ENCODE results near the gene HOXB8.

The HOXB8 gene

GRCh38 chr17:48637323-48638260 lies 22.5 kb upstream of the HOXB8 start:
- H3K9ac ChIP-seq (ENCODE audit: low read length in 5 of 5): no peak overlapping the region

GRCh38 chr17:48636177-48637018 lies 21.3 kb upstream of the HOXB8 start:
- Histone ChIP-seq H3K27ac (ENCODE audit: low read depth, low read length) (no peak overlapping the region), H3K36me3 (ENCODE audit: control insufficient read depth in 5 of 5, insufficient read depth in 5 of 5, low read length in 5 of 5) (no peaks in the 10 kb centered on the region), H3K4me3 (ENCODE audit: low read depth in 1 of 5, low read length in 5 of 5) (no peak overlapping the region), H3K9ac (ENCODE audit: low read length in 5 of 5) (no peak overlapping the region), H3K9me3 (ENCODE audit: control insufficient read depth in 5 of 5, low read length in 5 of 5) (no peaks in the 10 kb centered on the region), H3K27me3 (ENCODE audit: control insufficient read depth in 5 of 5, insufficient read depth in 4 of 5, low read length in 5 of 5) (peaks cover 55 to 89% (median 64%) of the 10 kb centered on the region in 5 donors), H3K4me1 (ENCODE audit: control insufficient read depth in 5 of 5, insufficient read depth in 5 of 5, low read length in 5 of 5) (peaks cover 0 to 16% (median 10%) of the 10 kb centered on the region in 5 donors)

More at GRCh38 chr17:48637323-48638260, 22.5 kb upstream of the HOXB8 start:
- Histone ChIP-seq H3K27ac (ENCODE audit: low read depth, low read length) (no peak overlapping the region), H3K4me3 (ENCODE audit: low read depth in 1 of 5, low read length in 5 of 5) (no peak overlapping the region), H3K36me3 (ENCODE audit: control insufficient read depth in 5 of 5, insufficient read depth in 5 of 5, low read length in 5 of 5) (no peaks in the 10 kb centered on the region), H3K27me3 (ENCODE audit: control insufficient read depth in 5 of 5, insufficient read depth in 4 of 5, low read length in 5 of 5) (peaks cover 57 to 90% (median 64%) of the 10 kb centered on the region in 5 donors), H3K4me1 (ENCODE audit: control insufficient read depth in 5 of 5, insufficient read depth in 5 of 5, low read length in 5 of 5) (peaks cover 0 to 23% (median 17%) of the 10 kb centered on the region in 5 donors), H3K9me3 (ENCODE audit: control insufficient read depth in 5 of 5, low read length in 5 of 5) (no peaks in the 10 kb centered on the region)

- Histone ChIP-seq H3K4me3 (ENCODE audit: low read depth in 1 of 5, low read length in 5 of 5) (no peak overlapping the region), H3K27ac (ENCODE audit: low read depth, low read length) (no peak overlapping the region), H3K9ac (ENCODE audit: low read length in 5 of 5) (no peak overlapping the region), H3K4me1 (ENCODE audit: control insufficient read depth in 5 of 5, insufficient read depth in 5 of 5, low read length in 5 of 5) (peaks cover 0 to 16% (median 10%) of the 10 kb centered on the region in 5 donors), H3K36me3 (ENCODE audit: control insufficient read depth in 5 of 5, insufficient read depth in 5 of 5, low read length in 5 of 5) (no peaks in the 10 kb centered on the region), H3K27me3 (ENCODE audit: control insufficient read depth in 5 of 5, insufficient read depth in 4 of 5, low read length in 5 of 5) (peaks cover 59 to 87% (median 77%) of the 10 kb centered on the region in 5 donors), H3K9me3 (ENCODE audit: control insufficient read depth in 5 of 5, low read length in 5 of 5) (no peaks in the 10 kb centered on the region)
These were observed 19.6 kb upstream of the HOXB8 start for GRCh38 chr17:48634493-48635208.

GRCh38 chr17:48633266-48633677 lies 18.2 kb upstream of the HOXB8 start:
- Histone ChIP-seq H3K9me3 (ENCODE audit: control insufficient read depth in 5 of 5, low read length in 5 of 5) (no peaks in the 10 kb centered on the region), H3K9ac (ENCODE audit: low read length in 5 of 5) (no peak overlapping the region), H3K36me3 (ENCODE audit: control insufficient read depth in 5 of 5, insufficient read depth in 5 of 5, low read length in 5 of 5) (no peaks in the 10 kb centered on the region), H3K4me3 (ENCODE audit: low read depth in 1 of 5, low read length in 5 of 5) (no peak overlapping the region), H3K27ac (ENCODE audit: low read depth, low read length) (no peak overlapping the region), H3K27me3 (ENCODE audit: control insufficient read depth in 5 of 5, insufficient read depth in 4 of 5, low read length in 5 of 5) (peaks cover 65 to 87% (median 80%) of the 10 kb centered on the region in 5 donors), H3K4me1 (ENCODE audit: control insufficient read depth in 5 of 5, insufficient read depth in 5 of 5, low read length in 5 of 5) (peaks cover 0 to 16% (median 10%) of the 10 kb centered on the region in 5 donors)

- peaks cover 65 to 88% (median 85%) of the 10 kb centered on the region in 5 donors for H3K27me3 ChIP-seq (ENCODE audit: control insufficient read depth in 5 of 5, insufficient read depth in 4 of 5, low read length in 5 of 5)
- H3K9me3 ChIP-seq (ENCODE audit: control insufficient read depth in 5 of 5, low read length in 5 of 5): no peaks in the 10 kb centered on the region
These were observed 17.6 kb upstream of the HOXB8 start for GRCh38 chr17:48632579-48633265.

GRCh38 chr17:48631693-48632578 lies 16.8 kb upstream of the HOXB8 start:
- Histone ChIP-seq H3K27ac (ENCODE audit: low read depth, low read length) (no peak overlapping the region), H3K36me3 (ENCODE audit: control insufficient read depth in 5 of 5, insufficient read depth in 5 of 5, low read length in 5 of 5) (no peaks in the 10 kb centered on the region), H3K4me3 (ENCODE audit: low read depth in 1 of 5, low read length in 5 of 5) (no peak overlapping the region), H3K27me3 (ENCODE audit: control insufficient read depth in 5 of 5, insufficient read depth in 4 of 5, low read length in 5 of 5) (peaks cover 68 to 88% (median 86%) of the 10 kb centered on the region in 5 donors), H3K9ac (ENCODE audit: low read length in 5 of 5) (no peak overlapping the region), H3K9me3 (ENCODE audit: control insufficient read depth in 5 of 5, low read length in 5 of 5) (no peaks in the 10 kb centered on the region), H3K4me1 (ENCODE audit: control insufficient read depth in 5 of 5, insufficient read depth in 5 of 5, low read length in 5 of 5) (peaks cover 0 to 17% (median 11%) of the 10 kb centered on the region in 5 donors)

More at GRCh38 chr17:48632579-48633265, 17.6 kb upstream of the HOXB8 start:
- H3K4me3 ChIP-seq (ENCODE audit: low read depth in 1 of 5, low read length in 5 of 5): no peak overlapping the region
- H3K9ac ChIP-seq (ENCODE audit: low read length in 5 of 5): no peak overlapping the region
- H3K4me1 ChIP-seq (ENCODE audit: control insufficient read depth in 5 of 5, insufficient read depth in 5 of 5, low read length in 5 of 5): peaks cover 0 to 16% (median 10%) of the 10 kb centered on the region in 5 donors
- no peaks in the 10 kb centered on the region for H3K36me3 ChIP-seq (ENCODE audit: control insufficient read depth in 5 of 5, insufficient read depth in 5 of 5, low read length in 5 of 5)
- no peak overlapping the region for H3K27ac ChIP-seq (ENCODE audit: low read depth, low read length)

GRCh38 chr17:48630925-48631692 lies 16.0 kb upstream of the HOXB8 start:
- Histone ChIP-seq H3K27ac (ENCODE audit: low read depth, low read length) (no peak overlapping the region), H3K27me3 (ENCODE audit: control insufficient read depth in 5 of 5, insufficient read depth in 4 of 5, low read length in 5 of 5) (peaks cover 72 to 91% (median 90%) of the 10 kb centered on the region in 5 donors), H3K9me3 (ENCODE audit: control insufficient read depth in 5 of 5, low read length in 5 of 5) (no peaks in the 10 kb centered on the region), H3K36me3 (ENCODE audit: control insufficient read depth in 5 of 5, insufficient read depth in 5 of 5, low read length in 5 of 5) (no peaks in the 10 kb centered on the region), H3K9ac (ENCODE audit: low read length in 5 of 5) (no peak overlapping the region), H3K4me3 (ENCODE audit: low read depth in 1 of 5, low read length in 5 of 5) (no peak overlapping the region), H3K4me1 (ENCODE audit: control insufficient read depth in 5 of 5, insufficient read depth in 5 of 5, low read length in 5 of 5) (peaks cover 0 to 17% (median 11%) of the 10 kb centered on the region in 5 donors)
